Measurements from ENCODE around the gene CAB39.

The CAB39 gene

GRCh38 chr2:230779126-230779525 is 66.5 kb downstream of the CAB39 start:
- TF ChIP-seq CTCF (IDR thresholded peaks at IDR 0.05; ENCODE audit: borderline replicate concordance, control extremely low read depth, extremely low read depth, insufficient read depth, missing control alignments): no peak
- in situ Hi-C loops (cut with MboI; ENCODE audit: low sequenced_read_pairs, unreplicated experiment): no loop called here
- no peak for DNase-seq (ENCODE audit: low spot score)

- TF ChIP-seq CTCF (IDR thresholded peaks at IDR 0.05; ENCODE audit: borderline replicate concordance, control extremely low read depth, extremely low read depth, insufficient read depth, missing control alignments): no peak
- in situ Hi-C loops (cut with MboI; ENCODE audit: low sequenced_read_pairs, unreplicated experiment): no loop called here
- no peak for DNase-seq (ENCODE audit: low spot score)
Measured at GRCh38 chr2:230779607-230780006, 67.0 kb downstream of the CAB39 start.

- TF ChIP-seq CTCF (IDR thresholded peaks at IDR 0.05; ENCODE audit: borderline replicate concordance, control extremely low read depth, extremely low read depth, insufficient read depth, missing control alignments): no peak
- DNase-seq (ENCODE audit: low spot score): no peak
- in situ Hi-C loops (cut with MboI; ENCODE audit: low sequenced_read_pairs, unreplicated experiment): no loop called here
Measured at GRCh38 chr2:230781130-230781797, 68.6 kb downstream of the CAB39 start.

- no peak for DNase-seq (ENCODE audit: low spot score)
- in situ Hi-C loops (cut with MboI; ENCODE audit: low sequenced_read_pairs, unreplicated experiment): no loop called here
- TF ChIP-seq CTCF (IDR thresholded peaks at IDR 0.05; ENCODE audit: borderline replicate concordance, control extremely low read depth, extremely low read depth, insufficient read depth, missing control alignments): no peak
Measured at GRCh38 chr2:230783101-230783500, 70.5 kb downstream of the CAB39 start.

- no peak for TF ChIP-seq CTCF (IDR thresholded peaks at IDR 0.05; ENCODE audit: borderline replicate concordance, control extremely low read depth, extremely low read depth, insufficient read depth, missing control alignments)
- DNase-seq (ENCODE audit: low spot score): no peak
- in situ Hi-C loops (cut with MboI; ENCODE audit: low sequenced_read_pairs, unreplicated experiment): no loop called here
Measured at GRCh38 chr2:230784795-230785194, 72.2 kb downstream of the CAB39 start.

- TF ChIP-seq CTCF (IDR thresholded peaks at IDR 0.05; ENCODE audit: borderline replicate concordance, control extremely low read depth, extremely low read depth, insufficient read depth, missing control alignments): no peak
- in situ Hi-C loops (cut with MboI; ENCODE audit: low sequenced_read_pairs, unreplicated experiment): no loop called here
- DNase-seq (ENCODE audit: low spot score): no peak
Measured at GRCh38 chr2:230785346-230785745, 72.7 kb downstream of the CAB39 start.
